CD4-positive, alpha-beta T cell treated with Interleukin-17A for 4 hours (primary cell): ENCODE data around the gene TCEAL3.
"Not testable (repeated sequence)": the region's sequence is repeated elsewhere in the genome, so short reads cannot be mapped to it uniquely, and the experiment has no call there.

Source experiments
- DNase-seq: peaks from one replicate; pipeline ENCODE4 v3.0.0-alpha.2; 2020; ENCODE audit warnings: mixed read lengths

TCEAL3 gene, protein sequence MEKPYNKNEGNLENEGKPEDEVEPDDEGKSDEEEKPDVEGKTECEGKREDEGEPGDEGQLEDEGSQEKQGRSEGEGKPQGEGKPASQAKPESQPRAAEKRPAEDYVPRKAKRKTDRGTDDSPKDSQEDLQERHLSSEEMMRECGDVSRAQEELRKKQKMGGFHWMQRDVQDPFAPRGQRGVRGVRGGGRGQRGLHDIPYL

DNA sequence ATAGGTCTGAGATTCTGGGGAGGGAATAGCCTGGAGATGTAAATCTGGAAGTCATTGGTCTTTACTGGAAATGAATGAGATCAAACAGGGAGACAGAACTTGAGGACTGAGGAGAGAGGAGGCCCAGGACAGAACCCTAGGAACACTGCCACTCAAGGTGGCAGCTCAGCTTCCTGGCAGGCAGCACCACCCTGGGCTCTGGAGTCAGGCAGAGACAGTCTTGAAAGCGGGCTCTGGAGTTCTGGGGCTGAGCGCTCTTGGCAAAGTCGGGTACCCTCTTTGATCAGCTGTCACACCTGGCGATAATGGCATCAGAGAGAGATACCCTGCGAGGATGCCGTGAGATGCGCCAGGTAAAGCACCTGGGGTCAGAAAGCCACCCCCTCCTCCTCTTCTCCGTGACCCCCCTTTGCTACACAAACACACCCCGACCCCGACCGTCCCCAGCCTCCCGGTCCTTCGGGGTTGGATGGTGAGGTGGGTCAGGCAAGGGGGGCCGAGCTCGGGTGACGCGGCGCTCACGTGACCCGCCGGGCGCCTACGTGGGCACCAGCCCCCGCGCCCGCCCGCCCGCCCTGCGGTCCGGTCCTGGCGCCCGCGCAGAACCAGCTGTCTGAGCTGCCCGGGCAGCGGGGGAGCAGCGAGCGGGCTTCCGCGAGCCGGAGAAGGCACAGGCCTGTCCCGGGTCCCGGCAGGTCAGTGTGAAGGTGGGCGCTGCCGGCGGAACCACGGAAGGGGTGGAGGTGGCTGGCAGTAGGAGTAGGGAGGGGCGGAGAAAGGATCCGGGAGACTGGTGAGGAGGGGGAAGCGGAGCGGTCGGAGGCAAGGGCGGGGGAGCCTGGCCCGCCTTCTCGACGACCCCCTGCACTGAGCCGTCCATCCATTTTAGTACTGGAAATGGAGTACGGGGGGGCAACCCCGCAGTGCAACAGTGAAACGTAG is at the start of gene TCEAL3:
TCEAL3 (plus strand) TSS at position 600 of the 942 bp plus-strand sequence. CDS start 1,102 bp downstream, outside the sequence.
- DNase-seq = peak; percentile 56

DNA sequence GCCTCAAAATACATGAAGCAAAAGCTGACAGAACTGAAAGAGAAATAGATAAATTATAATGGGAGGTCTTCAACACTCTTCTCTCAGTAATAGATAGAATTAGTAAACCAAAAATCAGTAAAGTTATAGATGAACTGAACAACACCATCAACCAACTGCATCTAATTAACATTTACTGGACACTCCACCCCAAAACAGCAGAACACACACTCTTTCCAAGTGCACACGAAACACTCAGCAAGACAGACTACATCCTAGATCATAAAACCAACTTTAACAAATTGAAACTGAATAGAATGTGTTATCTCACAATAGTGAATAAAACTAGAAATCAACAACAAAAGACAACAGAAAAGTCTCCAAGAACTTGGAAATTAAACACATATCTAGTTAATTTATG is 47.5 kb upstream of the TCEAL3 start:
- DNase-seq = no peak

DNA sequence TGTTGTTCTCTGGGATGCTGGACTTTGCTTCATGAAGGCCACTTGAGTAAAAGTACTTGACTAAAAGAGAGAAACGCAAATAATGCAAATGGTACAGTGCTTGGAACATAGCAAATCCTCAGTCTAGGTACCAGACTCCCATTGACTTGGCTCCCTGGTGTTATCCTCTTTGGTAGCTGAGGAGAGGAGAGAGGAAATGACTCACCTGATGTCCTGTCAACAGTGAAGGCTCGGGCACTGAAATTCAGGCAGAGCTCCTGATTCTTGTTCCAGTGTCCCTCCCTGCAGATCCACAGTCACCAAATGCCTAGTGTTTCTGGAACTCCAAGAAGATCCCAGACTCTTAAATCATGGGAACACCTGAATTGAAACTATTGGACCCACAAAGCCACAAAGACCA is 45.0 kb upstream of the TCEAL3 start:
- DNase-seq = no peak

DNA sequence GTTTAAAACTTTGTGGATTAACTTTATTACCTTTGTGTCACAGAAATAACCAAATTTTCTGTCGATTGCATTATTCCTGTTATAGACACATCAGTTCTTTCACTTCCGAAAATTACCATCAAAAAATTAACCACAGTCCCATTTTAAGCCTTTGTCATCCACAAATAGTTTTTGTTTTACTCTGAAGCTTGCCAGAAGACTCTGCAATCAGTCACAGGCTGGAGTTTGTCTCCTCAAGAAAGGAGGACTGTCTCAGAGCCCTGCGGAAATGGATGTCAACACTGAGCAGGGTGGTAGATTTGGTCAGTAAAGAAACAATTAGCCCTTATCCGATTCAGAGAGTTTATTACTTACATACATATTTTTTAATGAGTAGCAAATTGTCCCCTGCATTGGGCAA is 42.6 kb upstream of the TCEAL3 start:
- no peak for DNase-seq

DNA sequence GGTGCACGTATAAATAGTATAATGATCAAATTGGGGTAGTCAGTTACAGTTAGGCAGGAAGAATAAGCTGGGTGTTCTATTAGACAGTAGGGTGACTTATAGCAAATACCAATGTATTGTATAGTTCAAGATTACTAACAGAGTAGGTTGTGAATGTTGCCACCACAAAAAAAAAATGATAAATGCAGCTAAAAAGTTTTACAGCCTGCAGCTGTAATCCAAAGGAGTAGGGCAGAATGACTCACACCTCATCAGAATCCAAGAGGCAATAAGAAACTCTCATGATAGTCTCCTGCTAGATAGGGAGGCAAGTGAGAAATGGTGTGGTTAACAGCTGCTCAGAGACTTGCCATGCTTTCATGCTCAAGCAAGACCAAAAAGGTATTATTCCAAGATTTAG is 42.0 kb upstream of the TCEAL3 start:
- no peak for DNase-seq

DNA sequence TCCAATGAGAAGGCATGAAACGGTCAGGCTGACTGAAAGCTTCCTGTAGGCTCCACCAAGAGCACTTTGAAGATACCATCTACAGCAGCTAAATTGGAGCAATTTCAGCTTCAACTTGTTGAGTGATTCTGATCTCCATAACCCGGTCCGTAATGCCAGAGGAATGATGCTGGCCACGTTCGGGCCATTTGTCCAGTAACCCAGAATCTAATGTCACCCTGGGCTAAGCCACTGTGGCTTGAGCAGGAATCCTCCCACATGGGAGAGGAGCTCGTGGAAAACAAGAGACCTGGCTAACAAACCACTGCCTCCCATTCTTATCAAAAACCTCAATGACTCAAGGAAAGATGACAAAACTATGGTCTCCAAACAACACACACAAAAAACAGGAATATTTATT is 36.6 kb upstream of the TCEAL3 start:
- DNase-seq = no peak

DNA sequence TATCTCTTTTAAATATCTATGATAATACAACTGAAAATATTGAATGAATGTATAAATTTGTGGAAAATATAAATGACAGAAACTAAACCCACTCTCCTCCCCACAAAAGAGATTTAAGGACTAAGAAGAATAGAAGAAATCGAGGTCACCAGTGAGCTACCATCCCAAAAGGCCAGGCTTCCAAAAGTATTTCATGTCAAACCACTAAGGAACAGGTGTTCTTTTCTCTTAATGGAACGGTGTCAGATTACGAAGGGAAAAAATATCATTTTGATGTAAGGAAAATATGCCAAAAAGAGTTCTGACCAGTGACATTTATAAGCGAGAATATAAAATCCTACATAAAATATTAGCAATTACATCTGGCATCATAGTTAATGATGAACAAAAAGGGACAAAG is 36.0 kb upstream of the TCEAL3 start:
- no peak for DNase-seq

DNA sequence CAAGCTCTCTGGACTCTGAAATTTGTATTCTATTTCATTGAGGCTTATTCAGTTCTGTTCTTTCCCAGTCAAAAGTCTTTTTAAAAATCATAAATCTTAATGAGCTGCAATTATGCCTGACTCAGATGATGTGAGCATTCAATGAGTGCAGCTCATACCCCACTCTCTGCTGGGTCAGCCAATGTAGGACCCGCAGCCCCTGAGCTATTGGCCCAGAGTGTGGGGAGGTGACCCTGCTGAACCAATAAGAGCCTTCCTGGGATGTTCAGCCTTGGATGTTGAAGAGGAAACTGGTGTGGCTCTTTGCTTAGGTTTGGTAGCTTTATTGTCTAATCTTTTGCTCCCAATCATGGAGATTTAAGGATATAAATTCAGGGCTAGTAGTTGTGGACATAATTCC is 34.6 kb upstream of the TCEAL3 start:
- DNase-seq = no peak

DNA sequence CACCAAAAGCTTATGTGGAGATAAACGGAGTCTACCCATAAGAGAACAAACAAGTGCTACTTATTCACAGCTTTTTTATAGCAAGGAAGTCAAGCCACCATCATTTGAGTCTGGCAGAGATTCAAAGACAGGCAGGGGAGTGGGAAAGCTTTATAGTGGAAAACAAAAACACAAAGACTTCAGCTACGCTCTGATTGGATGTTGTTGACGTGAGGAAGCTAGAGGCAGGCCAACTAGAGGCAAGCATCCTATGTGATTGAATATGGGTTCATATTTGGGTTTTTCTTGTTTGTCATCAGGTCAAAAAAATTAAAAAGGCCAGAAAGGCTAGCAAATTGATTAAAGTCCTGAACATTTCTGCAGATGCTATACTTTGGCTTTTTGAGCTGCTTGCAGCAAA is 23.2 kb upstream of the TCEAL3 start:
- no peak for DNase-seq

DNA sequence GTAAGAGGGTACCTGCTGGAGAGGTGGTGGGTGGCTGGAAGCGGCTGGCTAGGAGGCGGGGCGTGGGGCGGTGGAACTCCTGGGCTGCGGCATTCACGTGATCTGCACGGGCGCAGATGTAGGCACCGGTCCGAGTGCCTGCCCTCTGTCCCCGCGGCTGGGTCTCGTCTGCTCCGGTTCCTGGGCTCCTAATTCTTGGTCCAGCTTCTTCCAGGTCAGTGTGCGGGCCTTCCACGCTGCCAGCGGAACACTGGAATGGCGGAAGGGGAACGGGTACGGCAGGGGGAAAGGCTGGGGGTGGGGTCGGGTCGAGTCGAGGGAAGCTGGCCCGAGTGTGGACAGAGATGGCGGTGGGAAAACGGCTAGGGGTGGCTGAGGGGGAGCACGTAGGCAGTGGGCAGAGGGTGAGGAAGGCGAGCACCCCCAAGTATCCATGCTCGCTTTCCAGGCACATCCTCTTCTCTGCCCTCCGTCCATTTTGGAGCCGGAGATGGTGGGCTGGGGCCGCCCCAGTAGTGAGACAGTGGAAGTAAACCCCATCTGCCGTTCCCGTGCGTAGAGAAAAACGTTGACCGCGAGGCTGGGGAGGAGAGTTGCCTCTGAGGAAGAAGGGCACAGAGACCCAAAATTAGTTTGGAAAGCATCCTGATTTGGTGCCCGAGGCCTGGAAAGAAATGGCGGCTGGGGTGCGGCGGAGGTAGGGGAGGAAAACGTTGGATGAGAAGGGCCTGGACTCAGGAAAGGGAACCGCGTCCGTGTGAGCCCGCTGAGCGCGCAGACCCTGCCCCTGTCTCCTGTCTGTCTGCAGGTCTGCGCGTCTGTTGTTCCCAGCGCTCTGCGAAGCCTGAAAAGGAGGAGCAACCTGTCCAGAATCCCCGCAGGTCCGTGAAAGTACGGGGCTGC is 22.1 kb upstream of the TCEAL3 start, which contains the start of gene TCEAL4:
TCEAL4 (plus strand) TSS at position 105 of the 903 bp plus-strand sequence. CDS start 1,161 bp downstream, outside the sequence.
- DNase-seq = peak; percentile 51

DNA sequence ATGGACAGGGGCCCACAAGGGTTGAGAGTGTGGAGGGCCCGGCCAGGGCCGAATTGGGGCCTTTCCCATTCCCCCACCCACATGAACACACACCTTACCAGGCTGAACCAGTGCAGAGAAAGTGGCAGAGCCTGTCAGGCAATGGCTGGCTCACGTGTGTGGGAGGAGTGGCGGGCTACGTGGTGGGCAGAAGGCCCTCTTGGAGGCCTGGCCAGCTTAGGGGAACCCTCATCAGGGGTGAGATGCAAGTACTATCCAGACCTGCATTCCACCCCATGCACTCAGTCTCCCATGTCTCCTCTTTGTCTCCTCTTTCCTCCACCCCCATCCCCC is 21.5 kb upstream of the TCEAL3 start:
- no peak for DNase-seq

DNA sequence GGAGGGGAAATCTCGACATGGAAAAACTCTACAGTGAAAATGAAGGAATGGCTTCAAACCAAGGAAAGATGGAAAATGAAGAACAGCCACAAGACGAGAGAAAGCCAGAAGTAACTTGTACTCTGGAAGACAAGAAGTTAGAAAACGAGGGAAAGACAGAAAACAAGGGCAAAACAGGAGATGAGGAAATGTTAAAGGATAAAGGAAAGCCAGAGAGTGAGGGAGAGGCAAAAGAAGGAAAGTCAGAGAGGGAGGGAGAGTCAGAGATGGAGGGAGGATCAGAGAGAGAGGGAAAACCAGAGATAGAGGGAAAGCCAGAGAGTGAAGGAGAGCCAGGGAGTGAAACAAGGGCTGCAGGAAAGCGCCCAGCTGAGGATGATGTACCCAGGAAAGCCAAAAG is 21.1 kb upstream of the TCEAL3 start:
- DNase-seq = no peak

DNA sequence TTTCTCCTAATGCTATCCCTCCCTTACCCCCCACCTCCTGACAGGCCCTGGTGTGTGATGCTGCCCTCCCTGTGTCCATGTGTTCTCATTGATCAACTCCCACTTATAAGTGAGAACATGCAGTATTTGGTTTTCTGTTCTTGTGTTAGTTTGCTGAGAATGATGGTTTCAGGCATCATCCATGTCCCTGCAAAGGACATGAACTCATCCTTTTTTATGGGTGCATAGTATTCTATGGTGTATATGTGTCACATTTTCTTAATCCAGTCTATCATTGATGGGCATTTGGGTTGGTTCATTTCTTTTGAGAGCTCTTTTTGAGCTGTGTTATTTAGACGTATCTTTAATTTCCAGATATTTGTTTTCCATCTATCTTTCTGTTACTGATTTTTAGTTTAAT is 15.5 kb upstream of the TCEAL3 start:
- DNase-seq = not testable (repeated sequence)

DNA sequence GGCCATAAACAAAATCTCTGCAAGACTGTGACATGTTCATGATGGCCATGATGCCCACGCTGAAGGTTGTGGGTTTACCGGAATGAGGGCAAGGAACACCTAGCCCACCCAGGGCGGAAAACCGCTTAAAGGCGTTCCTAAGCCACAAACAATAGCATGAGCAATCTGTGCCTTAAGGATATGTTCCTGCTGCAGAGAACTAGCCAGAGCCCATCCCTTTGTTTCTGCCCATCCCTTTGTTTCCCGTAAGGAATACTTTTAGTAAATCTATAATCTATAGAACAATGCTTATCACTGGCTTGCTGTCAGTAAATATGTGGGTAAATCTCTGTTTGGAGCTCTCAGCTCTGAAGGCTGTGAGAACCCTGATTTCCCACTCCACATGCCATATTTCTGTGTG is 12.6 kb upstream of the TCEAL3 start:
- DNase-seq = not testable (repeated sequence)

DNA sequence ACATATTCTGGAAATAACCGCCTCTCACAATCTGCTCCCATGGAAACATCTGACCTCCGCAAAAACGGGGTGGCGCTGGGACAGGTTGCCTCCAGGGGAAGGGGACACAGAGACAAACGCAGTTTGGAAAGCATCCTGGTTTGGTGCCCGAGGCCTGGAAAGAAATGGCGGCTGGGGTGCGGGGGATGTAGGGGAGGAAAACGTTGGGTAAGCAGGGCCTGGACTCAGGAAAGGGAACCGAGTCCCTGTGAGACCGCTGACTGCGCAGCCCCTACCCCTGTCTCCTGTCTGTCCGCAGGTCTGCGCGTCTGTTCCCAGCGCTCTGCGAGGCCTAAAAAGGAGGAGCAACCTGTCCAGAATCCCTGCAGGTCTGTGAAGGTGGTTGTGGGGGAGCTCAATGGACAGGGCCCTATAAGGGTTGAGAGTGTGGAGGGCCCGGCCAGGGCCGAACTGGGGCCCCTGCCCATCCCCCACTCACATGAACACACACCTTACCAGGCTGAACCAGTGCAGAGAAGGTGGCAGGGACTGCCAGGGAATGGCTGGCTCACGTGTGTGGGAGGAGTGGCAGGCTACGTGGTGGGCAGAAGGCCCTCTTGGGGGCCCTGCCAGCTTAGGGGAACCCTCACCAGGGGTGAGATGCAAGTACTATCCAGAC is 672 bp downstream of the TCEAL3 start:
- no peak for DNase-seq

DNA sequence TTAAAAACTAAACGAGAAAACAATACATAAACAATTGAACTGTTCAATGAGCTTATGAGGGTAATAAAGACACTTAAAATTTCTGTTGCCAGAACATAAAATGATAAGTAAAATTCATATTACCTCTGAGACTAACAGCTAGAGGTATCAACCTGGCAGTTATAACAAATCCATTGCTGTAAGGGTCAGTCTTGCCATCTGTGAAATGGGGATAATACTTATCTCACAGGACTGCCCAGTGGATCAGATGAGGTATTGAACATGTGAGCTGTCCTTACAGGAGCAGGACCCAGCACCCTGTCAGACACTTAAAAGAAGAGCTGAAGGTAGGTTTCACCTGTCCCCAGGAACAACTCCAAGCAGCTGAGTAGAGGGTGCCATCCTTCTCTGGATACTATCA is 2.5 kb downstream of the TCEAL3 start:
- DNase-seq = no peak

DNA sequence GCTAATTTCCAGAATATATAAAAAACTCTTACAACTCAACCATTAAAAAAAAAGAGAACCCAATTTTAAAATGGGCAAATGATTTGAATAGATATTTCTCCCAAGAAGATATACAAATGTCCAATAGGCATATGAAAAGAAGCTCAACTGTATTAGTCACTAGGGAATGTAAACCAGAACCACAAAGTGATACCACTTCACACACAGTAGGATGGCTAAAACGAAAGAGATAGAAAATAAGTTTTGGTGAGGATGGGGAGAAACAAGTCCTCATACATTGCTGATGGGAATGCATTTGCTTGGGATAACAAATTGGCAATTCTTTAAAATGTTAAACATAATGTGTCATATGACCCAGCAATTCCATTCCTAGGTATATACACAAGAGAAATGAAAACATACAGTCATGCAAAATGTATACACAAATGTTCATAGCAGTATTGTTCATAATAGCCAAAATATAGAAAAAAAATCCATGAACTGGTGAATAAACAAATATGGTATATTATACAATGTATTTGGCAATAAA is 5.7 kb downstream of the TCEAL3 start:
- no peak for DNase-seq

DNA sequence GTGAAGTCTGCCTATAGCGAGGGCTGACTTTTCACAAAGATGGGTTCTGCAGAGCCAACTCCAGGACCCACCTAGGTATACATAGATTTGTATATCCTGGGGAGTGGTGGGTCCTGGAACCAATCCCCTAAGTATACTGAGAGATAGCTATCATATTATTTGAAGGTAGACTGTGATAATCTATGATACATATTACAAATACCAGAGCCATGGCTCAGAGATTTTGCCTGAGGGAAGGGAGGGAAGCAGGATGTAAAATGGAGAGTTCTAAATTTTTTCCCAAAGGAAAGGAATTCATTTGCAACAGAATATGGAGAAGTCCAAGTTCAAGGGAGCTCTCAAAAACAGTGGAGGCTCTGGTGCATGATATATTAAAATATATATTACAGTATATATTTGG is 7.2 kb downstream of the TCEAL3 start:
- DNase-seq = no peak

DNA sequence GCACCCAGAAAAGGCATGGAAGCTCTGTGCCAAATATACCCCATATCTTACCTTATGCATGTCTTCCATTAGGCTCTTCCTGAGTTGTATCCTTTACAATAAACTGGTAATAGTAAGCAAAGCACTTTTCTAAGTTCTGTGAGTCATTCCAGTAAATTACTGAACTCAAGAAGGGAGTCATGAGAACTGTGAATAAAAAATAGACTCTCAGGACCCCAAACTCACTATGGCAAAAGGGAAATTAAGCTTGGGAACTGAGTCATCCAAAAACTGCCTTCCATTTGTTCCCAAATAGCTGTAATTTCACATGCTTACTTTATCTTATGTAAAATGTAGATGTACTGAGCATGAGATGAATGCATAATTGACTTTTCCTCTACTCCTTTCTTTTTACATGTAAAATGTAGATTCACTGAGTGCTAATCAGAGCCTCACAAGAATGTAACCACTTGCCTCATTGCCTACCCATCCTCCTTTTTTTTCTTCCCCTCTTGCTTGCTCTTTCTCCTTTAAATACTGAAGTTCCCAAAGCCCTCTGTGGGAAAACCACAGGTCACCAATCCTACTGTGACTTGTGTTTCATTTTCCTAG is 8.1 kb downstream of the TCEAL3 start:
- no peak for DNase-seq

DNA sequence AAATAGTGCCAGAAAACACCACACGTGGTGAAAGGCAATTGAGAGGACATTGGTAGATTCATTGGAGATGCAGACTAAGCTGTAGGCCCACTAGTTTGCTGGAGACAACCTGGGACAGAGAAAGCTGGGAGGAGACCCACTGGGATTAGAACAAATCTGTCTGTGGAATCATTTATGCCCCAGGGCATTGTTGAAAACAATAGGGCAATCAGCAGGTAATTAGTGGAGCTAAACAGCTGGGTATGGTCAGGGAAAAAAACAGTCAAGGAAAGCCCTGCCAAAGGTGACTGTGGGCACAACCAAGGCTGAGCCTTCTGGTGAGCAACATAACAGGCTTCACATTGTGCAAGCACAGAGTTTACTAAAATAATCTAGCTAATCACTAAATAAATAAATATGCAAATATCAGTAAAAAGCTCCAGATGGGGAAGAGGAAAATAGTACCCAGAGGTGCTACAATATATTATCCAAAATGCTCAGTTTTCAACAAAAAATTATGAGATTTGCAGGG is 9.0 kb downstream of the TCEAL3 start:
- no peak for DNase-seq

DNA sequence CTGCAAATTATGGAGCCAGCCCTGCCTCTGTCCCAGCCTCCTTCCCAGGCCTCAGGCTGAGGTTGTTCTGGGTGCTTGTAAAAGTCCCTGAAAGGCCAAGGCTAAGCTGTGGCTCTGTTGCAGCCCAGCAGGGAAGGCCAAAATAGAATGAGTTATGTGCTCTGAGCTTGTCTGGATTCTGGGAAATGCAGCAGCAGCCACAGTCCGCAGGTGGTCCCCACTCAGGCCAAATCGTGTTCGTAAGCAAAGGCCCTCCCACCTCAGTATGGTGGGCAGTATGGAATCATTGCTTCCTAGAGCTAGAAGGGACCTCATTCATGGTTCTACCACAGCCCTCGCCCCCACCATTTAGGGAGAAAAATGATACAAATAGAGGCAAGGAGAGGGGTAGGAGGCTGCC is 16.3 kb downstream of the TCEAL3 start:
- DNase-seq = no peak

DNA sequence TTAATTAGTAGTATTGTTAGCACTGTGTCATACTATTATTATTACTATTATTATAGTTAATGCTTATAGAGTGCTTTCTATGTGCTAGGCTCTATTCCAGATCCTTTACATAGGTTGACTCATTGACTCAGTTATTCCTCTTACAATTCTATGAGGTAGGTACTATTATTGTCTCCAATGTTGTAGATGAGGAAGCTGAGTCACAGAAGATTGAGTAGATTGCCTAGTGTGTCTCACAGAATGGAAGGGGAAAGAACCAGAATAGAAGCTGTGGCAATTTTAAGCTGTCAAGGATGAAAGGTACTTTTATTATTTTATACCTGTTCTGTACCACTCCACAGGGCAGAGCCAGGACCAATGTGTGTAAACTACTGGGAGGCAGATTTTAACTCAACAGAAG is 19.1 kb downstream of the TCEAL3 start:
- DNase-seq = no peak
